NB4 (cell line): ENCODE results near the gene TM4SF4.

Source experiments
- DNase-seq: peaks from one replicate; pipeline ENCODE4 v3.0.0; 2010; ENCODE audit warnings: low read depth
- H3K4me3 ChIP-seq: one replicate; pipeline ENCODE4 v1.5.1; 2011; ENCODE audit warnings: mild to moderate bottlenecking, low read depth, low read length, moderate library complexity
- CTCF ChIP-seq: IDR thresholded peaks from one replicate; pipeline ENCODE4 v1.5.1; 2012; ENCODE audit warnings: low read depth, low read length
- MYC ChIP-seq: IDR thresholded peaks from 2 replicates; pipeline ENCODE4 v1.6.1; 2011; ENCODE audit warnings: low read depth, low read length
- POLR2A ChIP-seq: IDR thresholded peaks from 2 replicates; pipeline ENCODE4 v1.6.1; 2011; ENCODE audit warnings: mild to moderate bottlenecking; ENCODE audit not compliant: insufficient read length; ENCODE audit errors: extremely low read depth
- TF ChIP-seq, protein P1 (sequence below): IDR thresholded peaks from 2 replicates; pipeline ENCODE4 v1.6.1; 2011; ENCODE audit warnings: low read depth, low read length

The TM4SF4 gene

DNA sequence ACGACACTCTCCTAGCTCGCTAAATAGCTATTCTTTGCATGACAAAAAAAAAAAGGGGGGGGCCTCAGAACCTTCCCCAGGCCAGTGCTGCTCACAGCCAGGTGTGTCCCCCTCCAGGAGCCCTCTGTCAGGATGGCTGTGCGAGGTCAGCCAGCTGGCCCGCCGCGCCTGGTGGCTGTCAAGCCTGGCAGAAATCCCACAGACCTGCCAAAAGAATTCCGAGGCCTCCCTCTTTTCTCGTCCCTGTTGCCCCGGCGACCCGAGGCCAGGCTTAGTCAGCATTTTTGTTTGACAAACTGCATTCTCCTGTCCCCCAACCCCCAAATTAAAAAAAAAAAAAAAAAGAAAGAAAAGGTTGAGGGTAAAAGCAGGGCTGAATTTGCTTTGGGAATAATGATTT is 61.9 kb downstream of the TM4SF4 start:
- no peak for DNase-seq
- no peak for TF ChIP-seq CTCF
- no peak for TF ChIP-seq POLR2A
- TF ChIP-seq MYC, result no peak
- TF ChIP-seq, protein P1, sequence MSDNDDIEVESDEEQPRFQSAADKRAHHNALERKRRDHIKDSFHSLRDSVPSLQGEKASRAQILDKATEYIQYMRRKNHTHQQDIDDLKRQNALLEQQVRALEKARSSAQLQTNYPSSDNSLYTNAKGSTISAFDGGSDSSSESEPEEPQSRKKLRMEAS, result no peak
- H3K4me3 ChIP-seq, result no peak overlapping the region

- H3K4me3 ChIP-seq, result no peak overlapping the region
- no peak for TF ChIP-seq CTCF
- TF ChIP-seq POLR2A, result no peak
- no peak for TF ChIP-seq MYC
- TF ChIP-seq, protein P1, result no peak
- no peak for DNase-seq
These were observed 63.9 kb downstream of the TM4SF4 start for GRCh38 chr3:149538371-149538770.

- DNase-seq, result no peak
- TF ChIP-seq MYC, result no peak
- TF ChIP-seq POLR2A, result no peak
- TF ChIP-seq, protein P1, result no peak
- no peak for TF ChIP-seq CTCF
These were observed 66.6 kb downstream of the TM4SF4 start for GRCh38 chr3:149541091-149541491.

GRCh38 chr3:149542375-149543312 is 68.1 kb downstream of the TM4SF4 start:
- DNase-seq, result no peak
- no peak for TF ChIP-seq MYC
- no peak for TF ChIP-seq CTCF
- TF ChIP-seq POLR2A, result no peak
- TF ChIP-seq, protein P1, result no peak
- no peak overlapping the region for H3K4me3 ChIP-seq

More at GRCh38 chr3:149541091-149541491, 66.6 kb downstream of the TM4SF4 start:
- no peak overlapping the region for H3K4me3 ChIP-seq

DNA sequence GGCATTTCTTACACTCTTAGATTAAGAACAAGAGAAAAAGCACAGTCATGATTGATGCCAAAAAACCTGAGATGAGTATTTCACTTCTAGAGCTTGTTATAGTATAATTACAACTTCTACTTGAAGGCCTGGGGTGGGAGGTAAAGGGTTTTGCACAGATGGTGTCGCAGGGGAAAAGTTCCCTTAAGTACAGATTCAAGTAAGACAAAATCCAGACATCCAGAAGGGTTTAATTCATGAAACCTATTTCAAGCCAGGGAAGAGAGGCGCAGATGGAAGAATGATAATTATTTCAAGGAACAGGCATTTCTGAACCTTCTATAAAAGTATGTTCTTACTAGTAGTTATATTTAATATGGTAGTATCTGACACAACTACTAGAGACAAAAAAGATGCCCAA is 70.6 kb downstream of the TM4SF4 start:
- TF ChIP-seq POLR2A (no peak), MYC (no peak), CTCF (no peak)
- TF ChIP-seq, protein P1, result no peak
- no peak overlapping the region for H3K4me3 ChIP-seq
- DNase-seq, result no peak
